ENCODE data around the gene SSU72. TPM values are rescaled to one million over a fixed set of nuclear protein-coding genes. Genes with fewer than 3 reads are reported as not detected.
"Not testable (repeated sequence)": the region's sequence is repeated elsewhere in the genome, so short reads cannot be mapped to it uniquely, and the experiment has no call there.

Gene SSU72
- total and polyA plus RNA-seq, 2 donors (not counting 3 experiments of a cell fraction or from before 2014, with no cell fraction given) = 85.9 to 129 TPM

GRCh38 chr1:1534401-1535154 lies 40.1 kb downstream of the SSU72 start:
- H3K27me3 ChIP-seq (ENCODE audit: control insufficient read depth in 2 of 2, insufficient read depth in 2 of 2, low read length in 2 of 2) = no peaks in the 10 kb centered on the region
- BruUV-seq (replicated peaks) = no TSS peak
- dilution Hi-C loops (cut with MboI; ENCODE audit: extremely low pct_ligation_motif_present, low sequenced_read_pairs) = no loop called here
- intact Hi-C loops (cut with micrococcal nuclease) = no loop called here
- H3K9ac ChIP-seq (replicated peaks; ENCODE audit: extremely low read depth, insufficient read depth, low read length) = no peak overlapping the region
- no peaks in the 10 kb centered on the region for H3K9me1 ChIP-seq (replicated peaks; ENCODE audit: control insufficient read depth, extremely low read depth, insufficient read depth, low read length)
- no peaks in the 10 kb centered on the region for H3K4me1 ChIP-seq (ENCODE audit: control insufficient read depth, extremely low read depth, insufficient read depth, low read length)
- H2AFZ ChIP-seq (ENCODE audit: low read depth, low read length) = no peak overlapping the region
- FAIRE-seq (no peak), DNase-seq (ENCODE audit: low read depth, low spot score) (no peak)
- H3K4me2 ChIP-seq (ENCODE audit: insufficient read depth, low read length) = no peak overlapping the region
- POLR2A ChIA-PET = no interaction called here
- CTCF ChIA-PET = no interaction called here
- no peak overlapping the region for H3K27ac ChIP-seq (ENCODE audit: insufficient read depth, low read depth, low read length)
- no peak overlapping the region for H3K4me3 ChIP-seq (replicated peaks in 1 of 3; ENCODE audit: insufficient read depth in 1 of 3, low read depth in 1 of 3, low read length in 3 of 3)
- H3K36me3 ChIP-seq (ENCODE audit: control insufficient read depth in 2 of 2, extremely low read depth in 1 of 2, insufficient read depth in 2 of 2, low read length in 2 of 2) = peaks cover 0 to 7% of the 10 kb centered on the region in 2 experiments
- TF ChIP-seq POLR2A (IDR thresholded peaks at IDR 0.05; ENCODE audit: low read depth, low read length) = no peak
- TF ChIP-seq FOS (IDR thresholded peaks at IDR 0.05; ENCODE audit: borderline replicate concordance, insufficient read depth, low read length) = no peak
- no peak for TF ChIP-seq CTCF (IDR thresholded peaks at IDR 0.05; ENCODE audit: extremely low read depth in 1 of 2, insufficient read depth in 1 of 2, low read depth in 1 of 2, low read length in 2 of 2)
- TF ChIP-seq, protein P1, sequence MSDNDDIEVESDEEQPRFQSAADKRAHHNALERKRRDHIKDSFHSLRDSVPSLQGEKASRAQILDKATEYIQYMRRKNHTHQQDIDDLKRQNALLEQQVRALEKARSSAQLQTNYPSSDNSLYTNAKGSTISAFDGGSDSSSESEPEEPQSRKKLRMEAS (IDR thresholded peaks at IDR 0.05; ENCODE audit: insufficient read depth, insufficient read length) = no peak
- TF ChIP-seq GATA2 (IDR thresholded peaks at IDR 0.05; ENCODE audit: insufficient read depth, insufficient read length, low read depth, low read length) = no peak
- H4K20me1 ChIP-seq (replicated peaks; ENCODE audit: control insufficient read depth, extremely low read depth, insufficient read depth, low read length) = no peaks in the 10 kb centered on the region
- H3K79me2 ChIP-seq (ENCODE audit: control insufficient read depth, insufficient read depth, low read length) = peaks cover 7% of the 10 kb centered on the region
- no peaks in the 10 kb centered on the region for H3K9me3 ChIP-seq (replicated peaks; ENCODE audit: control insufficient read depth, insufficient read depth, low read length)

- H3K27ac ChIP-seq (ENCODE audit: insufficient read depth, low read depth, low read length); H3K79me2 ChIP-seq (ENCODE audit: control insufficient read depth, insufficient read depth, low read length); POLR2A ChIA-PET; H3K4me3 ChIP-seq (replicated peaks in 1 of 3; ENCODE audit: insufficient read depth in 1 of 3, low read depth in 1 of 3, low read length in 3 of 3); H3K4me1 ChIP-seq (ENCODE audit: control insufficient read depth, extremely low read depth, insufficient read depth, low read length); H3K27me3 ChIP-seq (ENCODE audit: control insufficient read depth in 2 of 2, insufficient read depth in 2 of 2, low read length in 2 of 2); H3K9me3 ChIP-seq (replicated peaks; ENCODE audit: control insufficient read depth, insufficient read depth, low read length); intact Hi-C loops (cut with micrococcal nuclease); FAIRE-seq; H3K9me1 ChIP-seq (replicated peaks; ENCODE audit: control insufficient read depth, extremely low read depth, insufficient read depth, low read length); H3K9ac ChIP-seq (replicated peaks; ENCODE audit: extremely low read depth, insufficient read depth, low read length); BruUV-seq (replicated peaks); H3K4me2 ChIP-seq (ENCODE audit: insufficient read depth, low read length); CTCF ChIA-PET; H2AFZ ChIP-seq (ENCODE audit: low read depth, low read length); DNase-seq (ENCODE audit: low read depth, low spot score); dilution Hi-C loops (cut with MboI; ENCODE audit: extremely low pct_ligation_motif_present, low sequenced_read_pairs); H4K20me1 ChIP-seq (replicated peaks; ENCODE audit: control insufficient read depth, extremely low read depth, insufficient read depth, low read length): not testable (repeated sequence)
- H3K36me3 ChIP-seq (ENCODE audit: control insufficient read depth in 2 of 2, extremely low read depth in 1 of 2, insufficient read depth in 2 of 2, low read length in 2 of 2) = peaks cover under 1 to 11% of the 10 kb centered on the region in 2 experiments
Observed at GRCh38 chr1:1533894-1534291, 40.8 kb downstream of the SSU72 start.

GRCh38 chr1:1533176-1533893 lies 41.3 kb downstream of the SSU72 start:
- BruUV-seq (replicated peaks); H3K79me2 ChIP-seq (ENCODE audit: control insufficient read depth, insufficient read depth, low read length); H3K9ac ChIP-seq (replicated peaks; ENCODE audit: extremely low read depth, insufficient read depth, low read length); H3K4me3 ChIP-seq (replicated peaks in 1 of 3; ENCODE audit: insufficient read depth in 1 of 3, low read depth in 1 of 3, low read length in 3 of 3); H3K9me3 ChIP-seq (replicated peaks; ENCODE audit: control insufficient read depth, insufficient read depth, low read length); H3K4me1 ChIP-seq (ENCODE audit: control insufficient read depth, extremely low read depth, insufficient read depth, low read length); intact Hi-C loops (cut with micrococcal nuclease); H4K20me1 ChIP-seq (replicated peaks; ENCODE audit: control insufficient read depth, extremely low read depth, insufficient read depth, low read length); FAIRE-seq; H3K9me1 ChIP-seq (replicated peaks; ENCODE audit: control insufficient read depth, extremely low read depth, insufficient read depth, low read length); dilution Hi-C loops (cut with MboI; ENCODE audit: extremely low pct_ligation_motif_present, low sequenced_read_pairs); H3K4me2 ChIP-seq (ENCODE audit: insufficient read depth, low read length); H3K27ac ChIP-seq (ENCODE audit: insufficient read depth, low read depth, low read length); CTCF ChIA-PET; H3K27me3 ChIP-seq (ENCODE audit: control insufficient read depth in 2 of 2, insufficient read depth in 2 of 2, low read length in 2 of 2); H2AFZ ChIP-seq (ENCODE audit: low read depth, low read length); DNase-seq (ENCODE audit: low read depth, low spot score); POLR2A ChIA-PET: not testable (repeated sequence)
- H3K36me3 ChIP-seq (ENCODE audit: control insufficient read depth in 2 of 2, extremely low read depth in 1 of 2, insufficient read depth in 2 of 2, low read length in 2 of 2) = peaks cover 3 to 15% of the 10 kb centered on the region in 2 experiments
